Mucosa of descending colon (tissue), 3 donors: Measurements from ENCODE around the gene OTULINL. TPM values are rescaled to one million over a fixed set of nuclear protein-coding genes. Genes with fewer than 3 reads are reported as not detected.

Experiments used
- ATAC-seq: fragments of 200-7000 bp; cut with Tn5 transposase; one replicate; pipeline ENCODE4 v1.9.1; 2020; ENCODE audit warnings: mild to moderate bottlenecking, moderate library complexity
- DNase-seq, 3 donors: peaks; one replicate each; pipeline ENCODE4 v3.0.0-alpha.2; 2020
- H3K36me3 ChIP-seq: fragments of 200-600 bp; one replicate; pipeline ENCODE4 v1.8.0; 2021; ENCODE audit warnings: low read depth, mild to moderate bottlenecking
- H3K4me1 ChIP-seq: fragments of 200-600 bp; one replicate; pipeline ENCODE4 v1.8.0; 2021; ENCODE audit warnings: low read depth, mild to moderate bottlenecking
- H3K4me3 ChIP-seq: fragments of 200-600 bp; one replicate; pipeline ENCODE4 v1.8.0; 2021; ENCODE audit warnings: mild to moderate bottlenecking
- H3K9me3 ChIP-seq: fragments of 200-600 bp; one replicate; pipeline ENCODE4 v1.8.0; 2021; ENCODE audit warnings: mild to moderate bottlenecking
- intact Hi-C, 2 donors: fragments of 100-400 bp; cut with DNase I in 1 of 2; cut with micrococcal nuclease in 1 of 2; formaldehyde crosslinking; loops; one replicate each; pipeline versions ENCODE4 v1.11.0 to v1.11.1; 2022; cut with DNase I, micrococcal nuclease
- total RNA-seq, 3 donors: library from RNA; stranded (reverse); fragmentation: NEBNext Ultra II Directional in 2 of 3; extraction: Animal tissue kit (Norgen Biotek cat#: 25700) in 2 of 3; gene quantifications; one replicate each; pipeline versions ENCODE4 v1.2.1 to v1.2.4, GENCODE V29; 2021 to 2023
- TF ChIP-seq, protein P1 (sequence below): fragments of 200-600 bp; IDR thresholded peaks from one replicate; pipeline ENCODE4 v1.8.0; 2022; ENCODE audit warnings: antibody characterized with exemption, mild to moderate bottlenecking
- donor health status: DM: no; HTN: no; CAD: no; lungs with moderate emphysema.
- donor health status: DM: no; HTN: no; CAD: no.
- donor health status: DM: no; HTN: yes; CAD: no.

OTULINL gene
- total RNA-seq, 3 donors from 2014 or later: 33.9 to 67.2 (median 60.1) TPM

GRCh38 chr5:14603141-14603540 is 21.5 kb downstream of the OTULINL start:
- Histone ChIP-seq H3K9me3 (no peaks in the 10 kb centered on the region), H3K4me1 (no peaks in the 10 kb centered on the region), H3K4me3 (no peak overlapping the region), H3K36me3 (no peaks in the 10 kb centered on the region)
- TF ChIP-seq, protein P1, sequence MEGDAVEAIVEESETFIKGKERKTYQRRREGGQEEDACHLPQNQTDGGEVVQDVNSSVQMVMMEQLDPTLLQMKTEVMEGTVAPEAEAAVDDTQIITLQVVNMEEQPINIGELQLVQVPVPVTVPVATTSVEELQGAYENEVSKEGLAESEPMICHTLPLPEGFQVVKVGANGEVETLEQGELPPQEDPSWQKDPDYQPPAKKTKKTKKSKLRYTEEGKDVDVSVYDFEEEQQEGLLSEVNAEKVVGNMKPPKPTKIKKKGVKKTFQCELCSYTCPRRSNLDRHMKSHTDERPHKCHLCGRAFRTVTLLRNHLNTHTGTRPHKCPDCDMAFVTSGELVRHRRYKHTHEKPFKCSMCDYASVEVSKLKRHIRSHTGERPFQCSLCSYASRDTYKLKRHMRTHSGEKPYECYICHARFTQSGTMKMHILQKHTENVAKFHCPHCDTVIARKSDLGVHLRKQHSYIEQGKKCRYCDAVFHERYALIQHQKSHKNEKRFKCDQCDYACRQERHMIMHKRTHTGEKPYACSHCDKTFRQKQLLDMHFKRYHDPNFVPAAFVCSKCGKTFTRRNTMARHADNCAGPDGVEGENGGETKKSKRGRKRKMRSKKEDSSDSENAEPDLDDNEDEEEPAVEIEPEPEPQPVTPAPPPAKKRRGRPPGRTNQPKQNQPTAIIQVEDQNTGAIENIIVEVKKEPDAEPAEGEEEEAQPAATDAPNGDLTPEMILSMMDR: no peak
- no peak for DNase-seq
- no peak for ATAC-seq
- intact Hi-C loops: no loop called here

GRCh38 chr5:14607104-14607503 is 25.5 kb downstream of the OTULINL start:
- ATAC-seq (peak; percentile 83), DNase-seq (no peak)
- no peak overlapping the region for H3K4me3 ChIP-seq
- H3K9me3 ChIP-seq: no peaks in the 10 kb centered on the region
- intact Hi-C loops: no loop called here
- H3K4me1 ChIP-seq: no peaks in the 10 kb centered on the region
- TF ChIP-seq, protein P1: no peak
- H3K36me3 ChIP-seq: no peaks in the 10 kb centered on the region

DNA sequence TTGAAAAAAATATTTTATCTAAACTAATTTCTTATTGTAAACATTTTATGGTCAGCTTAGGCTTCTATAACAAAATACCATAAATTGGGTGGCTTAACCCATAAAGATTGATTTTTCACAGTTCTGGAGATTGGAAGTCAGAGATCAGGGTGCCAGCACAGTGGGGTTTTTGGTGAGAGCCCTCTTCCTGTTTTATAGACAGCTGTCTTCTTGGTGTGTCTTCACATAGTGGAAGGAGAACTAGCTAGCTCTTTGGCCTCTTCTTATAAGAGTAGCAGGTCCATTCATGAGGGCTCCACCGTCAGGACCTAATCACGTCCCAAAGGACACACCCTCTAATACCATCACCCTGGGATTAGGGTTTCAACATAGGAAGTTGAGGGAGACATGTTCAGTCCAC is 26.6 kb downstream of the OTULINL start:
- no peak overlapping the region for H3K4me3 ChIP-seq
- ATAC-seq (no peak), DNase-seq (no peak)
- TF ChIP-seq, protein P1: no peak
- H3K36me3 ChIP-seq: no peaks in the 10 kb centered on the region
- no peaks in the 10 kb centered on the region for H3K9me3 ChIP-seq
- no peaks in the 10 kb centered on the region for H3K4me1 ChIP-seq
- intact Hi-C loops: no loop called here

DNA sequence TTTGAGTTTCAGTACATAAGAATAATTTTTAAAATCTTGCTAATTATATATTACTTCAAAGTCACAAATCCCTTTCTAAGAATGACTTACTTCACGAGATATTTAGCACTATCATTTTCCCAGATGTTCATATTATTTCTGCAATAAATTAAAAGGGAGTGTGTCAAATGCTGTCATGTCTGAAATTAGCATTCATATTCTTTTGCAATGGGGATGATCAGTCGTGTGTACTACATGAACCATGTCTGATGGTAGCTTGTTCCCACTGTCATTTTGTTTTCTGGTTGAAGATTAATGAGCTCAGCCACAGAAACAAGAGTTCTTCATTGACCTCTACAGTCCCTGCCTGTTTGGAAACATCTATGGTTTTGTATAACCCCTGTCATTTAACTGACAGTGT is 30.1 kb downstream of the OTULINL start:
- DNase-seq (no peak), ATAC-seq (no peak)
- TF ChIP-seq, protein P1: no peak
- no peaks in the 10 kb centered on the region for H3K9me3 ChIP-seq
- H3K36me3 ChIP-seq: no peaks in the 10 kb centered on the region
- H3K4me3 ChIP-seq: no peak overlapping the region
- no peaks in the 10 kb centered on the region for H3K4me1 ChIP-seq
- intact Hi-C loops: no loop called here

DNA sequence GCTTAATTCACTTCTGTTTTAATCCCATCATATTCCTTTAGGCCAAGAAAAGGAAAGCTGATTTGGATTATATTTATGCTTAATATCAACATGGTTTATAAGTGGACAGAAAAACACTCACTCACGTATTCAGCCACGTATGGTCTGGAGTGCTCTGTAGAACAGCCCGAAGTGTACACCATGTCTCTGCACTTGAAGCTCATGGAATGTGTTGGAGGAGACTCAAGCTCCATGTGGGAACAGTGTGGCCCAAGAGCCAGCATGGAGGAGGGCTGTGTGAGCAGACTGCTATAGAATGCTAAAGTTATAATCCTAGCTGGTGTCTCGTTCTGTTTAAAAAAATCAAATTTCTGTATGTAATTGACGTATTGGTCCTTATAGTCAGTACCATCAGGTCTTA is 32.9 kb downstream of the OTULINL start:
- intact Hi-C loops: no loop called here
- Histone ChIP-seq H3K36me3 (no peaks in the 10 kb centered on the region), H3K4me1 (no peaks in the 10 kb centered on the region), H3K4me3 (no peak overlapping the region), H3K9me3 (no peaks in the 10 kb centered on the region)
- DNase-seq (no peak), ATAC-seq (no peak)
- TF ChIP-seq, protein P1: no peak

GRCh38 chr5:14615365-14615764 is 33.8 kb downstream of the OTULINL start:
- ATAC-seq: no peak
- DNase-seq: no peak
- intact Hi-C loops: no loop called here
- Histone ChIP-seq H3K4me1 (no peaks in the 10 kb centered on the region), H3K36me3 (no peaks in the 10 kb centered on the region), H3K4me3 (no peak overlapping the region), H3K9me3 (no peaks in the 10 kb centered on the region)
- TF ChIP-seq, protein P1: no peak
